ENCODE data around the gene SPAG7. TPM values are rescaled to one million over a fixed set of nuclear protein-coding genes. Genes with fewer than 3 reads are reported as not detected.

SPAG7 gene
- total RNA-seq, 1 donor from 2014 or later, result 61.8 TPM

Other genes with a start within 250 kb of the SPAG7 start
- 22.6 and 32.6 TPM in 2 replicates for gene MED11, start 236.4 kb downstream of the SPAG7 start, total RNA-seq
- 0.06 and 0.15 TPM in 2 replicates for gene ZMYND15, start 228.0 kb downstream of the SPAG7 start, total RNA-seq
- gene CXCL16, start 227.9 kb downstream of the SPAG7 start, total RNA-seq, result 18.0 and 18.5 TPM in 2 replicates
- not detected in 2 replicates for gene TM4SF5, start 195.9 kb downstream of the SPAG7 start, total RNA-seq
- 0.44 TPM in 1 of 2 replicates, not detected in the other for gene VMO1, start 181.5 kb downstream of the SPAG7 start, total RNA-seq
- not detected in 2 replicates for gene GLTPD2, start 178.9 kb downstream of the SPAG7 start, total RNA-seq
- gene PSMB6, start 171.7 kb downstream of the SPAG7 start, total RNA-seq, result 143 and 209 TPM in 2 replicates
- 33.5 and 36.9 TPM in 2 replicates for gene PLD2, start 160.7 kb downstream of the SPAG7 start, total RNA-seq
- 51.0 and 74.7 TPM in 2 replicates for gene MINK1, start 134.5 kb downstream of the SPAG7 start, total RNA-seq
- gene C17orf107, start 68.3 kb downstream of the SPAG7 start, total RNA-seq, result 0.88 and 1.6 TPM in 2 replicates
- gene CHRNE, start 64.7 kb downstream of the SPAG7 start, total RNA-seq, result 0.76 and 1.5 TPM in 2 replicates
- not detected in 2 replicates for gene GP1BA, start 35.5 kb downstream of the SPAG7 start, total RNA-seq
- gene SLC25A11, start 27.8 kb downstream of the SPAG7 start, total RNA-seq, result 47.3 and 52.1 TPM in 2 replicates
- gene RNF167, start 27.5 kb downstream of the SPAG7 start, total RNA-seq, result 47.5 and 54.7 TPM in 2 replicates
- gene PFN1, start 19.3 kb downstream of the SPAG7 start, total RNA-seq, result 1,675 and 1,900 TPM in 2 replicates
- 0.15 and 2.6 TPM in 2 replicates for gene ENO3, start 16.7 kb downstream of the SPAG7 start, total RNA-seq
- gene CAMTA2, start 19.9 kb upstream of the SPAG7 start, total RNA-seq, result 16.4 and 35.1 TPM in 2 replicates
- 0.39 and 0.76 TPM in 2 replicates for gene INCA1, start 29.7 kb upstream of the SPAG7 start, total RNA-seq
- 114 and 117 TPM in 2 replicates for gene KIF1C, start 30.1 kb upstream of the SPAG7 start, total RNA-seq
- gene SLC52A1, start 67.6 kb upstream of the SPAG7 start, total RNA-seq, result 0.10 TPM in 1 of 2 replicates, not detected in the other
- gene ZFP3, start 110.7 kb upstream of the SPAG7 start, total RNA-seq, result 2.0 and 2.5 TPM in 2 replicates
- 3.4 and 4.4 TPM in 2 replicates for gene ZNF232, start 144.1 kb upstream of the SPAG7 start, total RNA-seq
- not detected in 2 replicates for gene USP6, start 148.2 kb upstream of the SPAG7 start, total RNA-seq
- 3.5 and 4.9 TPM in 2 replicates for gene ZNF594, start 224.1 kb upstream of the SPAG7 start, total RNA-seq